Liver (tissue), 9 donors: Measurements from ENCODE around the gene PLA2G6. TPM values are rescaled to one million over a fixed set of nuclear protein-coding genes. Genes with fewer than 3 reads are reported as not detected.

Experiments
- DNase-seq: peaks from one replicate; pipeline ENCODE4 v3.0.0-alpha.2; 2017; ENCODE audit warnings: low spot score
- H3K27ac ChIP-seq, 2 donors: one replicate each; pipeline ENCODE4 v1.7.0; 2013; ENCODE audit warnings: inconsistent platforms in 2 of 2, low read length in 2 of 2, control low read depth in 1 of 2, low read depth in 1 of 2, mild to moderate bottlenecking in 1 of 2
- H3K27me3 ChIP-seq, 4 donors: one replicate each; pipeline versions ENCODE4 v1.6.1 to v1.7.0; 2013; ENCODE audit warnings: low read length in 3 of 4, inconsistent platforms in 1 of 4, mild to moderate bottlenecking in 1 of 4, moderate library complexity in 1 of 4; ENCODE audit not compliant: control insufficient read depth in 4 of 4, insufficient read depth in 4 of 4
- H3K36me3 ChIP-seq, 4 donors: one replicate each; pipeline versions ENCODE4 v1.6.1 to v1.7.0; 2013; ENCODE audit warnings: low read length in 3 of 4, mild to moderate bottlenecking in 3 of 4, low read depth in 1 of 4, moderate library complexity in 1 of 4; ENCODE audit not compliant: control insufficient read depth in 4 of 4, insufficient read depth in 3 of 4
- H3K4me1 ChIP-seq, 4 donors: one replicate each; pipeline versions ENCODE4 v1.6.1 to v1.7.0; 2013; ENCODE audit warnings: low read length in 3 of 4, mild to moderate bottlenecking in 3 of 4, moderate library complexity in 1 of 4; ENCODE audit not compliant: control insufficient read depth in 4 of 4, insufficient read depth in 4 of 4
- H3K4me3 ChIP-seq, 3 donors: one replicate each; pipeline versions ENCODE4 v1.6.1 to v1.7.0; 2013; ENCODE audit warnings: low read length in 3 of 3, control low read depth in 1 of 3, low read depth in 1 of 3, mild to moderate bottlenecking in 1 of 3
- H3K9ac ChIP-seq, 2 donors: one replicate each; pipeline ENCODE4 v1.7.0; 2013; ENCODE audit warnings: low read length in 2 of 2, mild to moderate bottlenecking in 2 of 2, moderate library complexity in 2 of 2, control low read depth in 1 of 2, low read depth in 1 of 2
- H3K9me3 ChIP-seq, 4 donors: one replicate each; pipeline versions ENCODE4 v1.6.1 to v1.7.0; 2013; ENCODE audit warnings: low read length in 3 of 4; ENCODE audit not compliant: control insufficient read depth in 4 of 4
- ATF3 ChIP-seq: IDR thresholded peaks from 2 replicates; pipeline ENCODE4 v1.6.1; 2016; ENCODE audit warnings: antibody characterized with exemption
- FOXA1 ChIP-seq: IDR thresholded peaks from 2 replicates; pipeline ENCODE4 v1.6.1; 2016; ENCODE audit warnings: antibody characterized with exemption
- FOXA2 ChIP-seq: IDR thresholded peaks from 2 replicates; pipeline ENCODE4 v1.6.1; 2016; ENCODE audit warnings: antibody characterized with exemption
- GABPA ChIP-seq, 2 donors: IDR thresholded peaks in 1 of 2; conservative IDR thresholded peaks in 1 of 2; 2 replicates each; pipeline ENCODE4 v1.6.1; 2016; ENCODE audit warnings: antibody characterized with exemption in 2 of 2, mild to moderate bottlenecking in 1 of 2, moderate library complexity in 1 of 2
- HNF4A ChIP-seq, 2 donors: conservative IDR thresholded peaks; 2 replicates each; pipeline ENCODE4 v1.6.1; 2016; ENCODE audit warnings: antibody characterized with exemption in 2 of 2, mild to moderate bottlenecking in 2 of 2
- HNF4G ChIP-seq: IDR thresholded peaks from 2 replicates; pipeline ENCODE4 v1.6.1; 2016; ENCODE audit warnings: antibody characterized with exemption
- JUND ChIP-seq, 2 donors: IDR thresholded peaks; 2 replicates each; pipeline ENCODE4 v1.6.1; 2016; ENCODE audit warnings: antibody characterized with exemption in 2 of 2
- MAX ChIP-seq: IDR thresholded peaks from 2 replicates; pipeline ENCODE4 v1.6.1; 2016; ENCODE audit warnings: antibody characterized with exemption
- NR2F2 ChIP-seq: IDR thresholded peaks from 2 replicates; pipeline ENCODE4 v1.6.1; 2016; ENCODE audit warnings: antibody characterized with exemption
- REST ChIP-seq: IDR thresholded peaks from 2 replicates; pipeline ENCODE4 v1.6.1; 2016; ENCODE audit warnings: antibody characterized with exemption, mild to moderate bottlenecking
- SP1 ChIP-seq: IDR thresholded peaks from 2 replicates; pipeline ENCODE4 v1.6.1; 2018; ENCODE audit warnings: antibody characterized with exemption, mild to moderate bottlenecking
- TAF1 ChIP-seq: conservative IDR thresholded peaks from 2 replicates; pipeline ENCODE4 v1.6.1; 2016; ENCODE audit warnings: antibody characterized with exemption, mild to moderate bottlenecking
- YY1 ChIP-seq: IDR thresholded peaks from 2 replicates; pipeline ENCODE4 v1.6.1; 2016; ENCODE audit warnings: antibody characterized with exemption, mild to moderate bottlenecking
- WGBS: extraction: QIAGEN DNeasy Blood & Tissue Kit; methylation state at CpG from one replicate; pipeline ENCODE4 v1.1.7; 2013; 5-methylcytosine and 5-hydroxymethylcytosine counted together
- polyA plus RNA-seq, 2 donors: library from polyadenylated mRNA; stranded (reverse) in 1 of 2; unstranded in 1 of 2; fragments of 200-250 nt in 1 of 2; fragments of >200 nt in 1 of 2; fragmentation: Nextera tagmentation in 1 of 2; extraction: Ambion mirVana in 1 of 2; gene quantifications; one replicate each; pipeline versions ENCODE4 v1.2.1 to v1.2.3, GENCODE V29; 2013 to 2015
- total RNA-seq, 2 donors: library from RNA; depleted of rRNA; stranded (reverse); fragments of >200 nt; gene quantifications; one replicate each; pipeline ENCODE4 v1.2.3, GENCODE V29; 2014
- donor health status: healthy.
- donor health status: healthy.
- donor health status: healthy.
- donor health status: healthy.
- donor health status: healthy.

PLA2G6 gene
- total and polyA plus RNA-seq, 4 donors = 5.7 to 9.0 (median 7.2) TPM

- H3K4me3 ChIP-seq = no peak overlapping the region
- no peaks in the 10 kb centered on the region for H3K9me3 ChIP-seq
- WGBS = 97% methylated on average over 5 of the region's 5 CpGs
- peaks cover 8 to 16% (median 12%) of the 10 kb centered on the region in 4 donors for H3K4me1 ChIP-seq
- H3K27me3 ChIP-seq = no peaks in the 10 kb centered on the region
- H3K27ac ChIP-seq = no peak overlapping the region
- no peak overlapping the region for H3K9ac ChIP-seq
- TF ChIP-seq MAX = no peak
- no peak for TF ChIP-seq FOXA1
- no peak for TF ChIP-seq TAF1
- TF ChIP-seq NR2F2 = no peak
- TF ChIP-seq HNF4G = no peak
- TF ChIP-seq YY1 = no peak
- no peak for TF ChIP-seq HNF4A (conservative IDR thresholded peaks at IDR 0.05)
- TF ChIP-seq JUND (IDR thresholded peaks at IDR 0.05) = no peak
- no peak for TF ChIP-seq REST
- H3K36me3 ChIP-seq = no peaks in the 10 kb centered on the region
- no peak for DNase-seq
Measured at GRCh38 chr22:38170469-38170868, 11.2 kb downstream of the PLA2G6 start.

- no peaks in the 10 kb centered on the region for H3K9me3 ChIP-seq
- no peak for TF ChIP-seq FOXA1
- no peak for TF ChIP-seq SP1
- TF ChIP-seq FOXA2 = no peak
- no peak for TF ChIP-seq ATF3
- TF ChIP-seq REST = no peak
- no peak for TF ChIP-seq HNF4G
- TF ChIP-seq MAX = no peak
- TF ChIP-seq GABPA (IDR thresholded peaks at IDR 0.05 in 1 of 2, conservative IDR thresholded peaks at IDR 0.05 in 1 of 2) = no peak
- H3K4me1 ChIP-seq = peaks cover 12 to 29% (median 23%) of the 10 kb centered on the region in 4 donors
- no peak overlapping the region for H3K27ac ChIP-seq
- no peak overlapping the region for H3K4me3 ChIP-seq
- no peak overlapping the region for H3K9ac ChIP-seq
- DNase-seq = no peak
- H3K36me3 ChIP-seq = no peaks in the 10 kb centered on the region
- no peaks in the 10 kb centered on the region for H3K27me3 ChIP-seq
- WGBS = 96% methylated on average over 17 of the region's 17 CpGs
Measured at GRCh38 chr22:38169116-38169515, 12.5 kb downstream of the PLA2G6 start.
